Spleen (tissue), 11 donors: Measurements from ENCODE around the gene STAP1. TPM values are rescaled to one million over a fixed set of nuclear protein-coding genes. Genes with fewer than 3 reads are reported as not detected.

ENCODE experiments used
- DNase-seq: peaks from one replicate; pipeline ENCODE4 v3.0.0-alpha.2; 2020
- H3K27ac ChIP-seq, 8 donors: fragments of 200-600 bp; sonication (generic) in 7 of 8; 1 replicate in 4 of 8; 2 replicates in 4 of 8; pipeline versions ENCODE4 v1.5.0 to v1.8.0; 2016 to 2021; ENCODE audit warnings: inconsistent platforms in 4 of 8, mild to moderate bottlenecking in 4 of 8, moderate library complexity in 1 of 8
- H3K27me3 ChIP-seq, 7 donors: fragments of 200-600 bp; sonication (generic) in 6 of 7; replicated peaks in 1 of 7; 1 replicate in 4 of 7; 2 replicates in 3 of 7; pipeline versions ENCODE4 v1.5.0 to v1.8.0; 2016 to 2021; ENCODE audit warnings: inconsistent platforms in 3 of 7, mild to moderate bottlenecking in 1 of 7
- H3K36me3 ChIP-seq, 6 donors: fragments of 200-600 bp; sonication (generic) in 5 of 6; 1 replicate in 4 of 6; 2 replicates in 2 of 6; pipeline versions ENCODE4 v1.5.0 to v1.8.0; 2016 to 2021; ENCODE audit warnings: inconsistent platforms in 2 of 6
- H3K4me1 ChIP-seq, 6 donors: fragments of 200-600 bp; sonication (generic) in 5 of 6; 1 replicate in 3 of 6; 2 replicates in 3 of 6; pipeline versions ENCODE4 v1.5.0 to v1.8.0; 2016 to 2021; ENCODE audit warnings: inconsistent platforms in 3 of 6
- H3K4me3 ChIP-seq, 8 donors: fragments of 200-600 bp; sonication (generic) in 7 of 8; 1 replicate in 4 of 8; 2 replicates in 4 of 8; pipeline versions ENCODE4 v1.5.0 to v1.8.0; 2016 to 2021; ENCODE audit warnings: inconsistent platforms in 4 of 8, mild to moderate bottlenecking in 4 of 8, moderate library complexity in 2 of 8
- H3K9me3 ChIP-seq, 8 donors: fragments of 200-600 bp; sonication (generic) in 7 of 8; 1 replicate in 4 of 8; 2 replicates in 4 of 8; pipeline versions ENCODE4 v1.5.0 to v1.8.0; 2016 to 2021; ENCODE audit warnings: inconsistent platforms in 4 of 8
- POLR2A ChIP-seq, 3 donors: fragments of 450-650 bp; IDR thresholded peaks; one replicate each; pipeline ENCODE4 v1.5.1; 2017; ENCODE audit warnings: antibody characterized with exemption in 3 of 3, mild to moderate bottlenecking in 1 of 3
- POLR2AphosphoS5 ChIP-seq, 3 donors: sonication (generic); formaldehyde crosslinking; IDR thresholded peaks; one replicate each; pipeline ENCODE4 v1.5.1; 2017; ENCODE audit warnings: antibody characterized with exemption in 3 of 3
- WGBS, 5 donors: extraction: QIAGEN DNeasy Blood & Tissue Kit in 3 of 5; methylation state at CpG; one replicate each; pipeline versions ENCODE4 v1.1.5 to v1.1.7; 2013 to 2018; 5-methylcytosine and 5-hydroxymethylcytosine counted together
- intact Hi-C: fragments of 100-400 bp; cut with DNase I; formaldehyde crosslinking; loops from one replicate; pipeline ENCODE4 v1.15.0; 2023; ENCODE audit warnings: low total_unique reads
- polyA plus RNA-seq, 3 donors: library from polyadenylated mRNA; stranded (reverse); fragments of 200-250 nt; gene quantifications; one replicate each; pipeline ENCODE4 v1.2.1, GENCODE V29; 2013
- total RNA-seq, 7 donors: library from RNA; depleted of rRNA in 3 of 7; stranded (reverse); fragments of >200 nt in 3 of 7; fragmentation: NEBNext Ultra II Directional in 4 of 7; extraction: Animal tissue kit (Norgen Biotek cat#: 25700) in 4 of 7; gene quantifications; one replicate each; pipeline versions ENCODE4 v1.1.0 to v1.2.1, GENCODE V29; 2016 to 2021
- TF ChIP-seq, protein P1 (sequence below), 11 experiments: fragments of 200-600 bp in 7 of 11; fragments of 450-650 bp in 4 of 11; sonication (generic) in 4 of 11; IDR thresholded peaks in 8 of 11; conservative IDR thresholded peaks in 3 of 11; 1 replicate in 7 of 11; 2 replicates in 4 of 11; pipeline versions ENCODE4 v1.4.0 to v1.8.0; 2016 to 2021; ENCODE audit warnings: antibody characterized with exemption in 11 of 11, inconsistent platforms in 4 of 11, mild to moderate bottlenecking in 1 of 11
- donor health status: healthy with polysubstance abuse.
- donor health status: DM: no; HTN: no; CAD: no; lungs with moderate emphysema.
- donor health status: DM: no; HTN: no; CAD: no.
- donor health status: Bipolar disorder and iron deficiency.
- donor health status: healthy.
- donor health status: DM: no; HTN: no; CAD: no.
- donor health status: DM: yes; HTN: yes; CAD: no.

The STAP1 gene
- total and polyA plus RNA-seq, 10 donors: 22.3 to 74.1 (median 25.7) TPM

DNA sequence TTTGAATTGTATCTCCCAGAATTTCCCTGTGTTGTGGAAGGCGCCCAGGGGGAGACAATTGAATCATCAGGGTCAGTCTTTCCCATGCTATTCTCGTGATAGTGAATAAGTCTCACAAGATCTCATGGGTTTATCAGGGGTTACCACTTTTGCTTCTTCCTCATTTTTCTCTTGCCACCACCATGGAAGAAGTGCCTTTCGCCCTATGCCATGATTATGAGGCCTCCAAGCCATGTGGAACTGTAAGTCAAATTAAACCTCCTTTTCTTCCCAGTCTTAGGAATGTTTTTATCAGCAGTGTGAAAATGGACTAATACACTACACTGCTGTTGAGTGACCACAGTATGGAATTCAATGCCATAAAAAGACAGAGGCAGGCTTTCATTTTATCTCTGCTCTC is 25.4 kb upstream of the STAP1 start:
- 95 to 99% (median 98%) methylated on average over 3 of the region's 3 CpGs for WGBS, 5 donors
- intact Hi-C loops: no loop called here
- peaks cover 0 to 16% (median 0%) of the 10 kb centered on the region in 6 donors for H3K4me1 ChIP-seq
- no peak for TF ChIP-seq POLR2AphosphoS5 (IDR thresholded peaks at IDR 0.05)
- no peak for TF ChIP-seq POLR2A (IDR thresholded peaks at IDR 0.05)
- TF ChIP-seq, protein P1, sequence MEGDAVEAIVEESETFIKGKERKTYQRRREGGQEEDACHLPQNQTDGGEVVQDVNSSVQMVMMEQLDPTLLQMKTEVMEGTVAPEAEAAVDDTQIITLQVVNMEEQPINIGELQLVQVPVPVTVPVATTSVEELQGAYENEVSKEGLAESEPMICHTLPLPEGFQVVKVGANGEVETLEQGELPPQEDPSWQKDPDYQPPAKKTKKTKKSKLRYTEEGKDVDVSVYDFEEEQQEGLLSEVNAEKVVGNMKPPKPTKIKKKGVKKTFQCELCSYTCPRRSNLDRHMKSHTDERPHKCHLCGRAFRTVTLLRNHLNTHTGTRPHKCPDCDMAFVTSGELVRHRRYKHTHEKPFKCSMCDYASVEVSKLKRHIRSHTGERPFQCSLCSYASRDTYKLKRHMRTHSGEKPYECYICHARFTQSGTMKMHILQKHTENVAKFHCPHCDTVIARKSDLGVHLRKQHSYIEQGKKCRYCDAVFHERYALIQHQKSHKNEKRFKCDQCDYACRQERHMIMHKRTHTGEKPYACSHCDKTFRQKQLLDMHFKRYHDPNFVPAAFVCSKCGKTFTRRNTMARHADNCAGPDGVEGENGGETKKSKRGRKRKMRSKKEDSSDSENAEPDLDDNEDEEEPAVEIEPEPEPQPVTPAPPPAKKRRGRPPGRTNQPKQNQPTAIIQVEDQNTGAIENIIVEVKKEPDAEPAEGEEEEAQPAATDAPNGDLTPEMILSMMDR (IDR thresholded peaks at IDR 0.05 in 8 of 11, conservative IDR thresholded peaks at IDR 0.05 in 3 of 11): no peak
- no peak overlapping the region for H3K27ac ChIP-seq
- H3K9me3 ChIP-seq: peaks cover 0 to 18% (median 11%) of the 10 kb centered on the region in 8 donors
- no peaks in the 10 kb centered on the region for H3K27me3 ChIP-seq
- H3K36me3 ChIP-seq: peaks cover 0 to 100% (median 75%) of the 10 kb centered on the region in 6 donors
- no peak overlapping the region for H3K4me3 ChIP-seq
- no peak for DNase-seq

DNA sequence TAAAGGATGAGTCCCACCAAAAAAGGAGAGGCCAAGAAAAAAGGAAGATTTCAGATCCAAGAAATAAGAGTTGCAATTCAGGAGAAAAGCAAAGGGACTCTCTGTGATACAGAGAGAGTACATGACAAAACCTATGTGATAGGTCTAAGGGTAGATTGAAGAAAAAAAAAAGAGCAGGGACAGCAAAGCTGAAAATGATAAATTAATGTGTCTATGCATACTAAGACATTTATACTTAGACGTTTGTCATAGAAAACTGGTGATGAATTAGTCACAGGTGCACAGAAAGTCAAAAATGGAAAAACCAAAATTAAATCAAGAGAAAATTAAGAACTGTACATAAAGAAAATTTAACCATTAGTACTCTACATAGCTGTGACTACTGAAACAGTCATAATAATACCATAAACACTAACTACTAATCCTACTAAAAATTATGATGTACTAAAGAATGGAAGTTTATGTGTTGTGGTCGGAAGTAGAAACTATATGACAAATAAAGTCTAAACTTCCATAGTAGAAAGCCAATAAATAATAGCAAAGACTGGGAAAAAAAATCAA is 23.2 kb upstream of the STAP1 start:
- peaks cover 0 to 18% (median 11%) of the 10 kb centered on the region in 8 donors for H3K9me3 ChIP-seq
- no peak for DNase-seq
- intact Hi-C loops: no loop called here
- H3K4me1 ChIP-seq: peaks cover 0 to 7% (median 0%) of the 10 kb centered on the region in 6 donors
- peaks cover 0 to 100% (median 82%) of the 10 kb centered on the region in 6 donors for H3K36me3 ChIP-seq
- no peak for TF ChIP-seq POLR2A (IDR thresholded peaks at IDR 0.05)
- no peak for TF ChIP-seq POLR2AphosphoS5 (IDR thresholded peaks at IDR 0.05)
- TF ChIP-seq, protein P1 (IDR thresholded peaks at IDR 0.05 in 8 of 11, conservative IDR thresholded peaks at IDR 0.05 in 3 of 11): no peak
- no peak overlapping the region for H3K4me3 ChIP-seq
- WGBS, 5 donors: 85 to 87% (median 86%) methylated on average over 2 of the region's 2 CpGs
- H3K27ac ChIP-seq: no peak overlapping the region
- no peaks in the 10 kb centered on the region for H3K27me3 ChIP-seq

DNA sequence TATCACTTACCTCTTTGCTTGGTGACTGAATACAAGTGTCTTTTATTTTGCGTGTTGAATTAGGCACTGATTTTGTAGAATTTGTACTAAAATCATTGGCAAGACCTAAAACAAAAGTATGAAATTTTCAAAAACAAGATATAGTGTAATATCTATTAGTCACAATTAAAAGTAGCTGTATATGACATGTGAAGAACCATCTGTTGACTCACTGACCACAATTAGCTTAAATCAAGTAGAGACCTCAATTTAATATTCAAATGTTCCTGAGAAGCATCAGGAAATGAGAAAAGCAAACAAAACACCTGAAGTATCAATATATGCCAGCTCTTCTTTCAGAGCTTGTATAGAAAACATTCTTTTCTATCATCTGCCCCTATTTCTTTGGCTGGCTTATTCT is 18.7 kb upstream of the STAP1 start:
- Histone ChIP-seq H3K4me1 (peaks cover 13 to 39% (median 29%) of the 10 kb centered on the region in 6 donors), H3K9me3 (no peaks in the 10 kb centered on the region), H3K36me3 (peaks cover 0 to 88% (median 53%) of the 10 kb centered on the region in 6 donors), H3K4me3 (no peak overlapping the region), H3K27me3 (no peaks in the 10 kb centered on the region), H3K27ac (no peak overlapping the region)
- WGBS, 5 donors: 95 to 98% (median 97%) methylated on average over 1 of the region's 1 CpG
- no peak for DNase-seq
- TF ChIP-seq POLR2A (IDR thresholded peaks at IDR 0.05): no peak
- TF ChIP-seq POLR2AphosphoS5 (IDR thresholded peaks at IDR 0.05): no peak
- TF ChIP-seq, protein P1 (IDR thresholded peaks at IDR 0.05 in 8 of 11, conservative IDR thresholded peaks at IDR 0.05 in 3 of 11): no peak
- intact Hi-C loops: no loop called here

DNA sequence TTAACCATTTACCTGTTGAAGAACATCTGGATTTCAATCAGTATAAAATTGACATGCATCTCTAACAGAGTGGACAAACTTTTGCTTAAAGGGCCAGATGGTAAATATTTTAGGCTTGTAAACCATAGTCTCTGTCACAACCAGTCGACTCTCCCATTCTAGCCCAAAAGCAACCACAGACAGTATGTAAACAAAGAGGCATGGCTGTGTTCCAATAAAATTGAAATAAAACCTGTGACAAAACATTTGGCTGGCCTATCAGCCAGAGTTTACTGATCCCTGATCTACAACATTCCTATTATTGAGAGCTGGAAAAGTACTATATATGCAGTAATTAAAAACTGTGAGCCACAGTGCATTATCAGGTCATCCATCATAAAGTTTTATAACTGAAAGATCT is 16.5 kb upstream of the STAP1 start:
- Histone ChIP-seq H3K27ac (no peak overlapping the region), H3K9me3 (no peaks in the 10 kb centered on the region), H3K4me3 (no peak overlapping the region), H3K4me1 (peaks cover 13 to 48% (median 37%) of the 10 kb centered on the region in 6 donors), H3K27me3 (no peaks in the 10 kb centered on the region), H3K36me3 (peaks cover 0 to 65% (median 36%) of the 10 kb centered on the region in 6 donors)
- WGBS, 5 donors: 45 to 79% (median 64%) methylated on average over 1 of the region's 1 CpG
- TF ChIP-seq, protein P1 (IDR thresholded peaks at IDR 0.05 in 8 of 11, conservative IDR thresholded peaks at IDR 0.05 in 3 of 11): no peak
- TF ChIP-seq POLR2A (IDR thresholded peaks at IDR 0.05) (no peak), POLR2AphosphoS5 (IDR thresholded peaks at IDR 0.05) (no peak)
- intact Hi-C loops: no loop called here
- no peak for DNase-seq
